HEK293 (cell line): Measurements from ENCODE around the gene S1PR3.

Experiments used
- CTCF ChIA-PET: fragments of 350-600 bp; formaldehyde crosslinking; extraction: SDS; loops from one replicate; lab custom pipeline; 2021; ENCODE audit warnings: antibody characterized with exemption; lab: Yijun Ruan, JAX
- POLR2A ChIA-PET: fragments of 300-600 bp; formaldehyde crosslinking; extraction: SDS; loops from one replicate; lab custom pipeline; 2020; ENCODE audit warnings: antibody characterized with exemption, inconsistent platforms; lab: Yijun Ruan, JAX
- H3K27ac ChIP-seq: fragments of 200-500 bp; sonication (Bioruptor generic); 2 replicates; pipeline ENCODE4 v1.5.1; 2014; ENCODE audit warnings: low read depth, low read length, control low read depth, inconsistent platforms; ENCODE audit errors: extremely low read depth
- H3K36me3 ChIP-seq, 2 experiments: fragments of 200-500 bp in 1 of 2; sonication (Bioruptor generic) in 1 of 2; 1 replicate in 1 of 2; 2 replicates in 1 of 2; pipeline ENCODE4 v1.5.1; 2014 to 2017; ENCODE audit warnings: inconsistent platforms in 2 of 2, low read length in 2 of 2; ENCODE audit not compliant: control insufficient read depth in 2 of 2, insufficient read depth in 1 of 2
- H3K4me1 ChIP-seq: fragments of 200-500 bp; sonication (Bioruptor generic); 2 replicates; pipeline ENCODE4 v1.5.1; 2014; ENCODE audit warnings: mild to moderate bottlenecking, low read length, inconsistent platforms; ENCODE audit not compliant: control insufficient read depth, insufficient read depth
- H3K4me3 ChIP-seq: 2 replicates; pipeline ENCODE4 v1.5.1; 2011; ENCODE audit warnings: low read depth, mild to moderate bottlenecking, control low read depth, low read length, moderate library complexity
- H3K9me3 ChIP-seq: fragments of 200-500 bp; sonication (Bioruptor generic); 2 replicates; pipeline ENCODE4 v1.5.1; 2014; ENCODE audit warnings: low read depth, low read length, inconsistent platforms; ENCODE audit not compliant: control insufficient read depth, insufficient read depth
- EGR2 ChIP-seq: fragments of 450-650 bp; formaldehyde crosslinking; IDR thresholded peaks from 2 replicates; pipeline ENCODE4 v1.5.1; 2016; ENCODE audit warnings: low read depth, missing biosample characterization, missing genetic modification characterization
- KLF16 ChIP-seq: fragments of 450-650 bp; formaldehyde crosslinking; IDR thresholded peaks from 2 replicates; pipeline ENCODE4 v1.5.1; 2017; ENCODE audit warnings: missing biosample characterization, missing genetic modification characterization
- SALL2 ChIP-seq: fragments of 450-650 bp; formaldehyde crosslinking; IDR thresholded peaks from 2 replicates; pipeline ENCODE4 v1.5.0; 2017; ENCODE audit warnings: missing biosample characterization, mild to moderate bottlenecking, missing genetic modification characterization, borderline replicate concordance
- SCRT1 ChIP-seq: fragments of 450-650 bp; formaldehyde crosslinking; IDR thresholded peaks from 2 replicates; pipeline ENCODE4 v1.5.1; 2016; ENCODE audit warnings: missing biosample characterization, missing genetic modification characterization, borderline replicate concordance
- SETDB1 ChIP-seq: IDR thresholded peaks from one replicate; pipeline ENCODE4 v1.6.1; 2017; ENCODE audit warnings: mild to moderate bottlenecking, low read length, moderate library complexity, mixed read lengths; ENCODE audit not compliant: insufficient read length
- ZNF121 ChIP-seq: fragments of 450-650 bp; formaldehyde crosslinking; IDR thresholded peaks from 2 replicates; pipeline ENCODE4 v1.5.1; 2016; ENCODE audit warnings: missing biosample characterization, missing genetic modification characterization
- ZNF354C ChIP-seq: fragments of 450-650 bp; formaldehyde crosslinking; IDR thresholded peaks from 2 replicates; pipeline ENCODE4 v1.5.1; 2016; ENCODE audit warnings: missing biosample characterization, missing genetic modification characterization, low read depth, borderline replicate concordance
- ZNF549 ChIP-seq: fragments of 450-650 bp; IDR thresholded peaks from 2 replicates; pipeline ENCODE4 v1.5.1; 2018; ENCODE audit warnings: missing biosample characterization, missing genetic modification characterization, mild to moderate bottlenecking, inconsistent platforms, moderate library complexity
- ZNF561 ChIP-seq: fragments of 450-650 bp; IDR thresholded peaks from 2 replicates; pipeline ENCODE4 v1.5.1; 2018; ENCODE audit warnings: missing biosample characterization, missing genetic modification characterization, borderline replicate concordance
- ZSCAN16 ChIP-seq: fragments of 450-650 bp; formaldehyde crosslinking; IDR thresholded peaks from 2 replicates; pipeline ENCODE4 v1.5.1; 2016; ENCODE audit warnings: missing biosample characterization, missing genetic modification characterization
- TF ChIP-seq, protein P1 (sequence below): fragments of 450-650 bp; formaldehyde crosslinking; IDR thresholded peaks from 2 replicates; pipeline ENCODE4 v1.5.1; 2016; ENCODE audit warnings: missing biosample characterization, missing genetic modification characterization
- TF ChIP-seq, protein P2 (sequence below): fragments of 450-650 bp; formaldehyde crosslinking; IDR thresholded peaks from 2 replicates; pipeline ENCODE4 v1.5.1; 2016; ENCODE audit warnings: missing biosample characterization, missing genetic modification characterization
- TF ChIP-seq, protein P3 (sequence below): fragments of 450-650 bp; formaldehyde crosslinking; IDR thresholded peaks from 2 replicates; pipeline ENCODE4 v1.5.1; 2016; ENCODE audit warnings: missing biosample characterization, missing genetic modification characterization
- TF ChIP-seq, protein P4 (sequence below): fragments of 450-650 bp; formaldehyde crosslinking; IDR thresholded peaks from 2 replicates; pipeline ENCODE4 v1.5.1; 2016; ENCODE audit warnings: missing biosample characterization, missing genetic modification characterization

The S1PR3 gene

DNA sequence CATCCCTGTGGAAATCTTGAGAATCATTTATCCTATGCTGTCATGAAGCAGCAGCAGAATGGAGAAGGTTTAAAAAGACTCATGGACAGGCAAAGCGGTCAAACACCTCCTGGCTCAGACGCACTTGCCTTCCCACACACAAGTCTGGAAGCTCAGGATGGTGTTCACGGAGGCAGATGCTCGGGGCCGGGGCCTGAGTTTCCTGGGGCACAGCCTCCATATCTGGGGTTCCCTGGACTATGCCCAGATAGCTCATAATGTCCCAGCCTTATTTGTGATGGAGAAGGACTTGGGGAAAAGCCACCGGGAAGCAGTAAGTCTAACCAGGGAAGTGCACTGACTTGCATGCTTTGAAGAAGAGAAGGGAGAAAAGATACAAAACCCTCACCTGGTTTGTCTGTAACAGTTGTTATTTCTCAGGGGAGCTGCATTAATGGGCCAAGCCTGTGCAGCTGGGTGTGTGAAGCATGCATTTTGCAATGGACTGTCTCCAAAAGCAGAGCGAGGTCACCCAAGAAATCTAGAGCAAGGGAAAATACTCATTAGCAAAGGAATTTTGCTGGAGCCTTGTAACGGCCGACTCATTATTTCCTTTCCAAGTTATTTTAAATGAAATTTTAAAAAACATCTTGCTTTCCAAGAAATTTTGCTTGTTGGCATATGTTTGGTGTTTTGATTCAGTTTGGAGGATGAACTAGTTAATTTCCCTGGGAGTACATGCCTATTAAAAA is 3.4 kb downstream of the S1PR3 start (continued):
- TF ChIP-seq, protein P1, sequence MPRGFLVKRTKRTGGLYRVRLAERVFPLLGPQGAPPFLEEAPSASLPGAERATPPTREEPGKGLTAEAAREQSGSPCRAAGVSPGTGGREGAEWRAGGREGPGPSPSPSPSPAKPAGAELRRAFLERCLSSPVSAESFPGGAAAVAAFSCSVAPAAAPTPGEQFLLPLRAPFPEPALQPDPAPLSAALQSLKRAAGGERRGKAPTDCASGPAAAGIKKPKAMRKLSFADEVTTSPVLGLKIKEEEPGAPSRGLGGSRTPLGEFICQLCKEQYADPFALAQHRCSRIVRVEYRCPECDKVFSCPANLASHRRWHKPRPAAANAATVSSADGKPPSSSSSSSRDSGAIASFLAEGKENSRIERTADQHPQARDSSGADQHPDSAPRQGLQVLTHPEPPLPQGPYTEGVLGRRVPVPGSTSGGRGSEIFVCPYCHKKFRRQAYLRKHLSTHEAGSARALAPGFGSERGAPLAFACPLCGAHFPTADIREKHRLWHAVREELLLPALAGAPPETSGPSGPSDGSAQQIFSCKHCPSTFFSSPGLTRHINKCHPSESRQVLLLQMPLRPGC (tag by site-specific recombination), result no peak
- TF ChIP-seq SCRT1 (tag by site-specific recombination), result no peak
- TF ChIP-seq, protein P2, sequence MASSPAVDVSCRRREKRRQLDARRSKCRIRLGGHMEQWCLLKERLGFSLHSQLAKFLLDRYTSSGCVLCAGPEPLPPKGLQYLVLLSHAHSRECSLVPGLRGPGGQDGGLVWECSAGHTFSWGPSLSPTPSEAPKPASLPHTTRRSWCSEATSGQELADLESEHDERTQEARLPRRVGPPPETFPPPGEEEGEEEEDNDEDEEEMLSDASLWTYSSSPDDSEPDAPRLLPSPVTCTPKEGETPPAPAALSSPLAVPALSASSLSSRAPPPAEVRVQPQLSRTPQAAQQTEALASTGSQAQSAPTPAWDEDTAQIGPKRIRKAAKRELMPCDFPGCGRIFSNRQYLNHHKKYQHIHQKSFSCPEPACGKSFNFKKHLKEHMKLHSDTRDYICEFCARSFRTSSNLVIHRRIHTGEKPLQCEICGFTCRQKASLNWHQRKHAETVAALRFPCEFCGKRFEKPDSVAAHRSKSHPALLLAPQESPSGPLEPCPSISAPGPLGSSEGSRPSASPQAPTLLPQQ (tag by site-specific recombination), result no peak

DNA sequence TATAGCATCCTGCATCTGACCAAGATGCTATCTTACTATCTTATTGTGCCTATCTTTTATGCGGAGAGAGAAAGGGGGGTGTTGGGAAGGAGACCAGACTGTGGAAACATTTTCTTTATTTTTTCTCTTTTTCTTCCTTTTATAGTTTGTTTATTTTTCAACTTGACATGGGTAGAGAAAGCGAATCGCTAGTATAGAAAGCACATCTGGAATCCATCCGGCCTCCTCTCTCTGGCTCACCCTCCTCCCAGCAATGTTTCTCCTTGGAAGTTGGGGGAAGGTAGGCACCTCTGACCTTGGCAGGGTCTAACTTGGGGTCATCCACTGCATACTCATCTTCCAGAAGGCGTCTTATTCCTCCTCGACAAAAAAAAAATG is 3.9 kb downstream of the S1PR3 start:
- ChIA-PET CTCF (interaction anchor here (0.5 kb wide), 1 partner anchor 116 kb away, joined by 4 read pairs; no protein-coding TSS in a partner anchor), POLR2A (interaction anchor here (0.6 kb wide), 1 partner anchor 15 kb away, joined by 3 read pairs; no protein-coding TSS in a partner anchor)
- Histone ChIP-seq H3K27ac (no peak overlapping the region), H3K9me3 (no peaks in the 10 kb centered on the region), H3K4me3 (no peak overlapping the region), H3K4me1 (peaks cover 5% of the 10 kb centered on the region; the same call in 1 of the 2 replicates), H3K36me3 (peaks cover 0 to 15% of the 10 kb centered on the region in 2 experiments; a peak in 1 of 3 replicates)
- TF ChIP-seq, protein P3, sequence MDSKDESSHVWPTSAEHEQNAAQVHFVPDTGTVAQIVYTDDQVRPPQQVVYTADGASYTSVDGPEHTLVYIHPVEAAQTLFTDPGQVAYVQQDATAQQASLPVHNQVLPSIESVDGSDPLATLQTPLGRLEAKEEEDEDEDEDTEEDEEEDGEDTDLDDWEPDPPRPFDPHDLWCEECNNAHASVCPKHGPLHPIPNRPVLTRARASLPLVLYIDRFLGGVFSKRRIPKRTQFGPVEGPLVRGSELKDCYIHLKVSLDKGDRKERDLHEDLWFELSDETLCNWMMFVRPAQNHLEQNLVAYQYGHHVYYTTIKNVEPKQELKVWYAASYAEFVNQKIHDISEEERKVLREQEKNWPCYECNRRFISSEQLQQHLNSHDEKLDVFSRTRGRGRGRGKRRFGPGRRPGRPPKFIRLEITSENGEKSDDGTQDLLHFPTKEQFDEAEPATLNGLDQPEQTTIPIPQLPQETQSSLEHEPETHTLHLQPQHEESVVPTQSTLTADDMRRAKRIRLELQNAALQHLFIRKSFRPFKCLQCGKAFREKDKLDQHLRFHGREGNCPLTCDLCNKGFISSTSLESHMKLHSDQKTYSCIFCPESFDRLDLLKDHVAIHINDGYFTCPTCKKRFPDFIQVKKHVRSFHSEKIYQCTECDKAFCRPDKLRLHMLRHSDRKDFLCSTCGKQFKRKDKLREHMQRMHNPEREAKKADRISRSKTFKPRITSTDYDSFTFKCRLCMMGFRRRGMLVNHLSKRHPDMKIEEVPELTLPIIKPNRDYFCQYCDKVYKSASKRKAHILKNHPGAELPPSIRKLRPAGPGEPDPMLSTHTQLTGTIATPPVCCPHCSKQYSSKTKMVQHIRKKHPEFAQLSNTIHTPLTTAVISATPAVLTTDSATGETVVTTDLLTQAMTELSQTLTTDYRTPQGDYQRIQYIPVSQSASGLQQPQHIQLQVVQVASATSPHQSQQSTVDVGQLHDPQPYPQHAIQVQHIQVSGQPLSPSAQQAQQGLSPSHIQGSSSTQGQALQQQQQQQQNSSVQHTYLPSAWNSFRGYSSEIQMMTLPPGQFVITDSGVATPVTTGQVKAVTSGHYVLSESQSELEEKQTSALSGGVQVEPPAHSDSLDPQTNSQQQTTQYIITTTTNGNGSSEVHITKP (tag by site-specific recombination), result no peak
- TF ChIP-seq ZNF354C (tag by site-specific recombination) (no peak), SALL2 (tag by site-specific recombination) (no peak), ZSCAN16 (tag by site-specific recombination) (no peak), ZNF549 (no peak), SETDB1 (no peak), EGR2 (no peak), KLF16 (tag by site-specific recombination) (no peak), ZNF561 (tag by site-specific recombination) (no peak), ZNF121 (tag by site-specific recombination) (no peak)
- TF ChIP-seq, protein P4, sequence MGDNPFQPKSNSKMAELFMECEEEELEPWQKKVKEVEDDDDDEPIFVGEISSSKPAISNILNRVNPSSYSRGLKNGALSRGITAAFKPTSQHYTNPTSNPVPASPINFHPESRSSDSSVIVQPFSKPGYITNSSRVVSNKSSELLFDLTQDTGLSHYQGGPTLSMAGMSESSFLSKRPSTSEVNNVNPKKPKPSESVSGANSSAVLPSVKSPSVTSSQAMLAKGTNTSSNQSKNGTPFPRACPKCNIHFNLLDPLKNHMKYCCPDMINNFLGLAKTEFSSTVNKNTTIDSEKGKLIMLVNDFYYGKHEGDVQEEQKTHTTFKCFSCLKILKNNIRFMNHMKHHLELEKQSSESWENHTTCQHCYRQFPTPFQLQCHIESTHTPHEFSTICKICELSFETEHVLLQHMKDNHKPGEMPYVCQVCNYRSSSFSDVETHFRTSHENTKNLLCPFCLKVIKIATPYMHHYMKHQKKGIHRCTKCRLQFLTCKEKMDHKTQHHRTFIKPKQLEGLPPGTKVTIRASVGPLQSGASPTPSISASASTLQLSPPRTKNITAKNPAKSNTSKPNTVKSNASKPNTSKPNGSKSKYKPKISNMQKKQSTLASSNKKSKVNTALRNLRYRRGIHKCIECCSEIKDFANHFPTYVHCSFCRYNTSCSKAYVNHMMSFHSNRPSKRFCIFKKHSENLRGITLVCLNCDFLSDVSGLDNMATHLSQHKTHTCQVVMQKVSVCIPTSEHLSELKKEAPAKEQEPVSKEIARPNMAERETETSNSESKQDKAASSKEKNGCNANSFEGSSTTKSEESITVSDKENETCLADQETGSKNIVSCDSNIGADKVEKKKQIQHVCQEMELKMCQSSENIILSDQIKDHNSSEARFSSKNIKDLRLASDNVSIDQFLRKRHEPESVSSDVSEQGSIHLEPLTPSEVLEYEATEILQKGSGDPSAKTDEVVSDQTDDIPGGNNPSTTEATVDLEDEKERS (tag by site-specific recombination), result no peak
